ENCODE measurements around the gene B3GNT8.
"Not testable (repeated sequence)": the region's sequence is repeated elsewhere in the genome, so short reads cannot be mapped to it uniquely, and the experiment has no call there.

The B3GNT8 gene

DNA sequence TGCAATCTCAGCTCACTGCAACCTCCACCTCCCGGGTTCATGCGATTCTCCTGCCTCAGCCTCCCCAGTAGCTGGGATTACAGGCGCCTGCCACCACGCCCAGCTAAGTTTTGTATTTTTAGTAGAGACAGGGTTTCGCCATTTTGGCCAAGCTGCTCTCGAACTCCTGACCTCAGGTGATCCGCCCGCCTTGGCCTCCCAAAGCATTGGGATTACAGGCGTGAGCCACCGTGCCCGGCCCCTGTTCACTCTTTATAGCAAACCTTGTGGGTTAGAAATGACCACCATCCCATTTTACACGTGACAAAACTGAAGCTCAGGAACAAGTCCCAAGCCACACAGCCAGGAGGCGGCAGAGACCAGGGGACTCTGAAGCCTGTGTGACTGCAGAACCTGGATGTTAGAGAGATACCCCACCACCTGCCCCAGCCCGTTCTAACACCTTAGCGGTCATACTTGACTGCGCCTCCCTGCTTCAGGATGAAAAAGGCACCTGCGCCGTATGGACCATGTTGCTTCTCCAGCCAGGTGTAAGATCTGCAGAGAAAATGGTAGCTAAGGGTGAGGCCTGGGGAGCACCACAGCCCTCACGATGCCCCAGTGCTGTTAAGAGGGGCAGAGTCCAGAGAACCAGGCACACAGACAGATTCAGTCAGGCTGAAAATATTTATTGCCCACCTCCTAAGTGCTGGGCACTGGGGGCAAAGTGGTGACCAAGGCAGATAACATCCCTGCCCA is 8.9 kb upstream of the B3GNT8 start:
- no peak for DNase-seq

GRCh38 chr19:41435376-41435775 is 8.2 kb upstream of the B3GNT8 start:
- DNase-seq = not testable (repeated sequence)

DNA sequence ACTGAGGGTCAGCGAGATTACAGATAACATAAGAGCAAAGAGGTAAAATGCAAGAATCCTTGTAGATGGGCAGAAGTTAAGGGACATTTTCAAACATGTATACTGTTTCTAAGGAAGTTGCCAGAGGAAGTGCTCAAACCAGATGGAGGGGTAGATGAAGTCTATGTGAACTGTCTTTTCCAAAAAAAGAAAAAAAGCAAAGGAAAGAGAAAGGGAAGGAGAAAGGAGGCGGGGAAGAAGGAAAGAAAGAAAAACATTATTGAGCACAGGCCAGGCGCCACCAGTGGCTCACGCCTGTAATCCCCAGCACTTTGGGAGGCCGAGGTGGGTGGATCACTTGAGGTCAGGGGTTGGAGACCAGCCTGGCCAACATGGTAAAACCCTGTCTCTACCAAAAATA is 7.3 kb upstream of the B3GNT8 start:
- no peak for DNase-seq

DNA sequence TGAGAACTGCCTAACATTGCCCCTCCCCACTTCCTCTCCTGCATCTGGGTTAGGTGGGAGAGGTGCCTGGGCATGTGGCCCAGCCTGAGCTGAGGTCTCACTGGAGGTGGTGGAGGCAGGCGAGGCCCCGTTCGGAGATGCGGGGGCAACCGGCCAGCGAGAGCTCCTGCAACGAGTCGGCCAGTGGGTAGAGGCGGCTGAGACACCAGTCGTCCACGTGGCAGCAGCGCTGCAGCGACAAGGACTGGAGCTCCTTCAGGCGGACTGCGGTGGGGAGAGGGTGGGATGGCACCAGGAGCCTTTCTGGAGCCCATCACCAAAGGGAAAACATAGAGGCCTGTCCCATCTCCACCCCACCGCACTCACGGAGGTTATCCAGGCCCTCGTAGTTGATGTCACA is 6.0 kb upstream of the B3GNT8 start:
- DNase-seq = no peak

DNA sequence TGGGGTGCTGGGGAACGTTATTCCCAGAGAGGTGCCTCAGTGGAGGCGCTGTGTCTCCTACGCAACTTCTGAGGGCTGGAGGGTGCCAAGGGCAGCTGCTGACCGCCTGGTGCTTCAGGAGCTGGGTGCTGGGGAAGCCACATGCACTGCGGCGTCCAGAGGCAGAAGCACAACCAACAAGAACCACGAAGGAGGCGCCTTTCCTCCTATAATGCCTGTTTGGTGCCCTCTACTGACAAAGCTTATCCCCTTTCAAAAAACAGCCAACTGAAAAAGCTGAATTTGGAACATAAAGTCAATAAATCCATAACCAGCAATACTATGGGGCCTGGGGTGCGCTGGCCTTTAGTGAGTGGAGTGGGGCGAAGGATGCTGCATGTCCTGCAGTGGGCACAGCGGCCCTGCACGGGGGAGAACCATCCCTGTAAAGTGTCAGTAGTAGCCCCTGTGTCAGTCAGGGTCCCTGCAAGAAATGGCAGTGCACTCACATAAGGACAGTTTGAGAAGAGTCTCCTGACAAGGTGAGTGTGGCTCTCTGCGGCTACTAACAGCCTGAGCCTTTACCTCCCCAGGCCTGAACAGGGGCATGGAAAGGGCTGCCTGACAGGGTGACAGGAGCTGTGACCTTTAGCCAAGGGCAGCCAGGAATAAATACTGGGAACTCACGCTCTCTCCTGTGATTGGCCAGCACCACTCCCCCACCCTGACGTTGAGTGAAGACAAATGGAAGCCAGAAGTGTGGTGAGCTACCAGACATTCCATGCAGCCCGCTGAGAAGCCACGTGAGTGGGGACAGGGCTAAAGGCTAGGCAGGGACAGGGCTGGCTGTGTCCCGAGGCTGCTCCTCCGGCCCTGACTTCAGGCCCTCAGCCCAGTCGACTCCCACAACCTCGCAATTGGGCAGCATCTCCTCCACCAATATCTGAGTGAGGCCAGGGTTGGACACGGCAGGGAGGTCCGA is 4.5 kb upstream of the B3GNT8 start:
- peak; percentile 34 for DNase-seq

DNA sequence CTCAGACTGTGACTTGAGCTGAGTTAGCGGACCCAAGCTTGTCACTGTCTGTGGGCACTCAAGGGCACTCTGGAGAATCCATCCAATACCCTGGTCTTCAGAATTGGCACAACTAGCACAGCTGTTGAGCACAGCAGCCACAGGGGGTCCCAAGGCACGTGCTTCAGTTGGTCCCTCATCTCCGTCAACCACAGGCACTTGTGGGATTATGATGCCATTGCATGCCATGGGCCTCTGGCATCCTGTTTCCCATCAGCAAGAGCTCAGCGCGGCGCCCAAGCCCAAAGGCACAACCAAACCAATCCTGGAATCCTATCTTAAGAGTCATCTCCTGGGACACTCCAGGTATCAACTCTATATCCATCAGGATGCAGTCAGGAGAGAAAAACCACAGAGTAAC is 3.7 kb upstream of the B3GNT8 start:
- no peak for DNase-seq

- no peak for DNase-seq
Observed at GRCh38 chr19:41428481-41428859, 1.3 kb upstream of the B3GNT8 start.

DNA sequence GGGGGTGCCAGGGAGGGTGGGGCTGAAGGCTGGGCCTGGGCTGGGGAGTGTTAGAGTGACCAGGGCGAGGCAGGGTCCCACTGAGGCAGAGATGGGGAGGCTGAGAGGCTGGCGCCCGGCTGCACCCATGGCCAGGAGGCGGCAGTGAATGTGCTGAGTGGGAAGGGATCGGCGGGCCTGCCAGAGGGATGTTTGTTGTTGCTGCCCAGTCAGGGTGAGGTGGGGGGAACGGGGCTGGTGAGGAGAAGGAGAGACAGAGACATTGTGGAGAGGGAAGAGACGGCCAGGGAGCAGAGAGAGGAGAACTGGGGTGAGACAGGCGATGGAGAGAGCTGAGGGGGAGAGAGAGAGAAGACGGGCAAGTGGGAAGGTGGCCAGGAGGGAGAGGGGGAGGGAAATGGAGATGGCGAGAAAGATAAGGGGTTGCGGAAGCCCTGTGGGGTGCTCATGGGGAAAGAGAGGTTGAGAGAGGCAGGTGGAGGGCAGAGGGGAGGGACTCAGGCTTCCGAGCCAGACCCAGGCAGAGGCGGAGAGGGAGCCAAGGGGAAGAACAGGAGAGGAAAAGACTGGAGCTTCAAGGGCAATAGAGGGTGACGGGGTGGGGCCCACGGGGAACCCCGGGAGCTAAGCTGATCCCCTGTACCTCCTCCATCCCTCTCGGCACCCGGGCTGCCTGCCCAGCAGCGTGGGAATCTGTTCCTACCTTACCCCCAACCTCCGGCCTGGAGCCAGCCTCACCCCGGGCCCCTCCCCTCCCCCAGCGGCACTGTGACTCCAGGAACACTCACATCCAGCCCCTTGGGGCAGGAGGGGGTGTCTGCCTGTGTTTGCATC is 690 bp upstream of the B3GNT8 start:
- DNase-seq = peak; percentile 69

DNA sequence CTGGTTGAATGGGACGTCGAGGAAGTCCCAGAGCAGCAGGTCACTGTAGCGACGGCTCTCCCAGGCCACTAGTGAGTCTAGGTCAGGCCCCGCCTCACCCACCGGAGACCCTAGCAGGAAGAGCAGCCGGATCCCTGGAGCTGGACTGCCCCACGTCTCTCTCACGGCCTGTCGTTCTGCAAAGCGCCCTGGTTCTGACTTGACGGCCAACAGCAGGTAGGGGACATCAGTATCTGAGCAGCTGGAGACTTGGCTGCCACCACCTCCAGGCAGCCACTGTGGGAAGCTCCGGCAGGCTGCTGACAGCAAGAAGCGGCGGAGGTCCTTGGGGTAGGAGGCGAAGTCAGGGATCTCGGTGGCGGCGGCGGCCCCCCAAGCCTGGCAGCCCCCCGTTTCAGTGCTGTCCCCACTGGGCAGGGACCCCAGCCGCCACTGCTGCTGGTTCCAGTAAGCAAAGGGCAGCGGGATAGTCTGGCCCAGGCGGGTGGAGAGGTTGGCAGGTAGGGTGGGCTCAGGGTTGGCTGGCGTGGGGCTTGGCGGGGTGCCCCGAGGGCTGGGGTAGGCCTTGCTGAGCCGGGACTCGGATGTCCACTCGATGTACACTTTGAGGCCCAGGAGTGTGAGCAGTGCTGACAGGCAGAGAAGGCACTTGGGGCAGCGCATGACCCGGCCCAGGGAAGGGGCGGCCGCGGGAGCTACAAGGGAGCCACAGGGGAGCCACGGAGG is 895 bp downstream of the B3GNT8 start:
- no peak for DNase-seq

- no peak for DNase-seq
Observed at GRCh38 chr19:41425174-41426115, 1.7 kb downstream of the B3GNT8 start.

GRCh38 chr19:41424335-41425173 is 2.6 kb downstream of the B3GNT8 start:
- no peak for DNase-seq

GRCh38 chr19:41422955-41423354 is 4.2 kb downstream of the B3GNT8 start:
- DNase-seq = no peak

GRCh38 chr19:41422456-41422855 is 4.7 kb downstream of the B3GNT8 start:
- DNase-seq = no peak

DNA sequence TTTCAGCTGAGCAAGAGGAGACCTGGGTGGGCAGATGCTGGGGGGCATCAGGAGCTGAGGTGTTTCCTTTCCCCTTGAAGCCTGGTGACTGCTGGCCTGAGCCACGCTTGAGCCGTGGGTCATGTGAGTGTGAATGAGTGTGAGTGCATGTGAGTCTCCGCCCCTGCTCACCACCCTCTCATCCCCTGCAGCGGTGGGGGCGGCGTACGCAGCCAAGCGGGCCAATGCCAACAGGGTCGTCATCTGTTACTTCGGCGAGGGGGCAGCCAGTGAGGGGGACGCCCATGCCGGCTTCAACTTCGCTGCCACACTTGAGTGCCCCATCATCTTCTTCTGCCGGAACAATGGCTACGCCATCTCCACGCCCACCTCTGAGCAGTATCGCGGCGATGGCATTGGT is 5.2 kb downstream of the B3GNT8 start:
- no peak for DNase-seq

- no peak for DNase-seq
Observed at GRCh38 chr19:41421314-41421713, 5.9 kb downstream of the B3GNT8 start.

DNA sequence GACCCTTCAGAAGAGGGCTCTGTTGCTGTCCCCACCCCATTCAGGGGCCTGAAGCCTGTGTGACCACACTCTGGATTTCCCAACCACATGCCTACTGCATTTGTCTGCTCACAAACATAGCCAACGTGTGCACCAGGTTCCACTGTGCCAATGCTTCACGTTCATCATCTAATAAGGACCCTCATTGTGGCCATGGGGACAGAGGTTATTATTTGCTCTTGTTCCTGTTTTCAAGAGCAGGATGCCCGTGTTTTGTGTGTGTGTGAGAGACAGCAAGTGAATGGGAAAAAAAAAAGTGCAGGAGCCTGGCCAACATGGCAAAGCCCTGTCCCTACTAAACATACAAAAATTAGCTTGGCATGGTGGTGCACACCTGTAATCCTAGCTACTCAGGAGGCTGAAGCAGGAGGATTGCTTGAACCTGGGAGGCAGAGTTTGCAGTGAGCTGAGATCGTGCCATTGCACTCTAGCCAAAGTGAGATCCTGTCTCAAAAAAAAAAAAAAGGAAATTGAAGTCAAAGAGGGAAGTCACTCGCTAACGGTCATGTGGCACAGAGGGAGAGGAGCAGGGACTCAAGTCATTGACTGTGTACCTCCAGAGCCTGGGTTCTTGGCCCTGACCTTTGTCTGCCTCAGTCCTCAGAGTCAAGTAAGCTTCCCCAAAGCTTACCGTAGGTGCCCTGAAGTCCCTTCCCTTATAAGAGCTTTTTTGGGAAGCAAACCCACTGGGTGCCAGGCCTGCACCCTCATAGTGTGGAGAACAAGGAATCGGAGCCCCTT is 6.9 kb downstream of the B3GNT8 start:
- DNase-seq = no peak

- DNase-seq = no peak
Observed at GRCh38 chr19:41416194-41416674, 10.9 kb downstream of the B3GNT8 start.

GRCh38 chr19:41415154-41415571 is 12.0 kb downstream of the B3GNT8 start:
- DNase-seq = no peak

DNA sequence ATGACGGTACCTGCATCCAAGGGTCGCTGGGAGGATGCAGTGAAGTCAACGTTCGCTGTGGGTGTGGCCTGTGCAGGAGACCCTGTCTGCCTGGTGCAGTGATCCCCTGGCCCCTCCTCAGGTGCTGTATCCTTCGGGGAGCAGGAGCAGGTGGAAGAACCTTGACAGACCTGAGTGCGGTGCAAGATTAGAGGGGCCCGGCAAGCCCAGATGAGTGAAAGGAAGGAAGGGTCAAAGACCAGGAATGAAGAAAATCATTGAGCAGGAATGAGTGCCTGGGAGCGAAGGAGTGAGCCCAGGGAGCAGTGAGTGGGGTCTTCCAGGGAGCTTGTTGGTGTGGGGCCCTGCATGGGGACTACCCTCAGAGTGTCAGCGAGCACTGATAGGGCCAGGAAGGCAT is 12.7 kb downstream of the B3GNT8 start:
- DNase-seq = no peak

Measured in CD4-positive, alpha-beta T cell treated with Interleukin-10 for 1 hour (primary cell).